Head of caudate nucleus (tissue), 42 donors: ENCODE measurements around the gene CDS1.
"Not testable (repeated sequence)": the region's sequence is repeated elsewhere in the genome, so short reads cannot be mapped to it uniquely, and the experiment has no call there.

ENCODE experiments used
- DNase-seq, 42 donors: peaks; one replicate each; pipeline versions ENCODE4 v3.0.0 to v3.0.0-alpha.2; 2020 to 2021; ENCODE audit warnings: mixed read lengths in 7 of 42
- intact Hi-C: fragments of 100-400 bp; cut with DNase I; formaldehyde crosslinking; loops from one replicate; pipeline ENCODE4 v1.15.0; 2022

The CDS1 gene

DNA sequence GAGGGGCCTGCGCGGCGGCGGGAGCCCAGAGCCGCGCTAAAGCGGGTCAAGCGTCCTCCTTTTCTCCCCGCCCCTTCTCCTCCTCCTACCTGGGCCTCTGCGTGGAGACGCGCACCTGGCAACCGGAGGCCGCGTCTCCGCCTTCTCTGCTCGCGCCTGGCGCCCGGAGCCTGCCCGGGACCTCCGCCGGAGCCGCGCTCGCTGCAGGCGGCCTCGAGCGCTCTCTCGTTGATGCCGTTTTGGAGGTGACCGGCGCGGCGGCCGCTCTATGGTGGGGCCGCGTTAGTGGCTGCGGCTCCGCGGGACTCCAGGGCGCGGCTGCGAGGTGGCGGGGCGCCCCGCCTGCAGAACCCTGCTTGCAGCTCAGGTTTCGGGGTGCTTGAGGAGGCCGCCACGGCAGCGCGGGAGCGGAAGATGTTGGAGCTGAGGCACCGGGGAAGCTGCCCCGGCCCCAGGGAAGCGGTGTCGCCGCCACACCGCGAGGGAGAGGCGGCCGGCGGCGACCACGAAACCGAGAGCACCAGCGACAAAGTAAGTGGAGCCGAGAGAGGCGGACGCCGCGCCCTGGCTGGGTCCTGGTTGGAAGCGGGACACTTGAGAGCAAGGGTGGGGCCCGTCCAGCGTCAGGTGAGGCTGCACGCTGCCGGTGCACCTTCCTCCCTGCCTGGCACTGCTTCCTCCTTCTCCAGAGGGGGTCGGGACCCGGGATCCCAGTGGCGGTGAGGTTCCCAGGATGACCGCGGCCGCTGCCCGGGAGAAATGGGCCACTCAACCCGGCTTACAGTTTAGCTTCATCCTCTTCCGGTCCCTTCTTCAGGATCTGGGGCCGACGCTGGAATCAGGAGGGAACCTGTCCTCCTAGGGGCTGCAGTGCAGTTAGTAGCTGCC is at the start of gene CDS1:
Gene CDS1 (plus strand): TSS at position 140 of the 888 bp plus-strand sequence. CDS start 275 bp downstream, at position 415.
- DNase-seq, result peak in 38 of 42 donors; percentile 13 to 69 (median 34)

DNA sequence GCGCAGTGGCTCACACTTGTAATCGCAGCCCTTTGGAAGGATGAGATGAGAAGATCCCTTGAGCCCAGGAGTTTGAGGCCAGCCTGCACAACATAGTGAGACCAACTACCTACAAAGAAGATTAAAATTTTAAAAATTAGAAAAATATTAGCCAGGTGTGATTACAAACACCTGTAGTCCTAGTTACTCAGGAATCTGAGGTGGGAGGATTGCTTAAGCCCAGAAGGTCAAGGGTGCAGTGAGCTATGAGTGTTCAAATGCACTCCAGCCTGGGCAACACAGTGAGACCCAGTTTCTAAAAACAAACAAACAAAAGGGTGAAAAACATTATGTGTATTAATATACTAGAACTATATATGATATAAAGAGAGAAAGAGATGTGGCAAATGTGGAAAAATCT is 47.0 kb upstream of the CDS1 start:
- intact Hi-C loops, result no loop called here
- DNase-seq, result no peak

More for the DNA sequence above, at the start of gene CDS1:
- intact Hi-C loops, result loop anchor here (10.0 kb wide), 2 partner anchors 102 to 382 kb away; partner anchors contain the start of gene WDFY3

DNA sequence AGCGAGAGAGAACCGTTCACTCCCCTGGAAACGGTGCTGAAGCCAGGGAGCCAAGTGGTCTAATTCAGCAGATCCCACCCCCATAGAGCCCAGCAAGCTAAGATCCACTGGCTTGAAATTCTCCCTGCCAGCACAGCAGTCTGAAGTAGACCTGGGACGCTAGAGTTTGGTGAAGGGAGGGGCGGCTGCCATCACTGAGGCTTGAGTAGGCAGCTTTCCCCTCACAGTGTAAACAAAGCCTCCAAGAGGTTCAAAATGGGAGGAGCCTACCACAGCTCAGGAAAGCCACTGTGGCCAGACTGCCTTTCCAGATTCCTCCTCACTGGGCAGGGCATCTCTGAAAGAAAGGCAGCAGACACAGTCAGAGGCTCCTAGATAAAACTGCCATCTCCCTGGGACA is 37.8 kb upstream of the CDS1 start:
- no peak for DNase-seq
- intact Hi-C loops, result no loop called here

DNA sequence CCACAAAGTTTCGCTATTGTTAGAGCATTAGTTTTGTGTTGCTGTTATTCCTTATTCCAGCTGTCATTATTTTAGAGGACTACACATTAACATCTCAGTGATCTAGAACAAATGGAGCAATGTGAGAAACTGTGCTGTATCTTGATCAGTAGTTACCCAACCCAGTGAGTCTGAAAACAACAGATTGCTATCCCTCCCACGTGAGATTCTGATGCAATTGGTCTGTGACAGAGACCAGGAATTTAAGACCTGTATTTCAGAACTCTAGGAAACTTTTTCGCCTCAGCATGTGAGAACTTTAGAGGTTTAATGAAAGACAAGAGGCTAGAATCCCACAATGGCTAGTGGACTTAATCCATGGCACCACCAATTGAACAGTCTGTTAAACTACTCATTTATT is 35.7 kb upstream of the CDS1 start:
- DNase-seq, result no peak
- intact Hi-C loops, result no loop called here

DNA sequence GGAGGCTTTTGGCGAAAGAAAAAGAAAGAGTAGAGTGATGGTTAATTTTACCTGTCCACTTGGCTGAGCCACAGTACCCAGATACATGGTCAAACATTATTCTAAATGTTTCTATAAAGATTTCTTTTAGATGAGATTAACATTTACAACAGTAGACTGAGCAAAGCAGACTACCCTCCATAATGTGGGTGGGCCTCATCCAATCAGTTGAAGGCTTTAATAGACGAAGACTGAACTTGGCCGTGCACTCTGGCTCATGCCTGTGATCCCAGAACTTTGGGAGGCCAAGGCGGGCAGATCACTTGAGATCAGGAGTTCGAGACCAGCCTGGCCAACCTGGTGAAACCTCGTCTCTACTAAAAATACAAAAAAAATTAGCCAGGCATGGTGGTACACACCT is 33.7 kb upstream of the CDS1 start:
- DNase-seq, intact Hi-C loops: not testable (repeated sequence)

DNA sequence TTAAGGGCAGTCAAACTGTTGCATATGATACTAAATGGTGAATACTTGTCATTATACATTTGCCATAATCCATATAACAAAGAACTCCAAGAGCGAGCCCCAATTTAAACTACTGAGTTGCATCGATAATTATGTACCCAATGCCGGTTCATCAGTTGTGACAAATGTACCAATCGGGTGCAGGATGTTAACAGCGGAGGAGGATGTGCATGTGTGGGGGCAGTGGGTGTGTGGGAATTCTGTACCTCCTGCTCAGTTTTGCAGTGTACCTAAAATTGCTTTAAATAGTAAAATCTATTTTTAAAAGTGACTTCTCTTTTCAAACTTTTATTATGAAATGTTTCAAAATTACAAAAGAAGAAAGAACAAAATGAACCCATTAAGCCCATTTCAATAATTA is 20.8 kb upstream of the CDS1 start:
- intact Hi-C loops, result no loop called here
- peak in 38 of 42 donors; percentile 12 to 82 (median 54) for DNase-seq

DNA sequence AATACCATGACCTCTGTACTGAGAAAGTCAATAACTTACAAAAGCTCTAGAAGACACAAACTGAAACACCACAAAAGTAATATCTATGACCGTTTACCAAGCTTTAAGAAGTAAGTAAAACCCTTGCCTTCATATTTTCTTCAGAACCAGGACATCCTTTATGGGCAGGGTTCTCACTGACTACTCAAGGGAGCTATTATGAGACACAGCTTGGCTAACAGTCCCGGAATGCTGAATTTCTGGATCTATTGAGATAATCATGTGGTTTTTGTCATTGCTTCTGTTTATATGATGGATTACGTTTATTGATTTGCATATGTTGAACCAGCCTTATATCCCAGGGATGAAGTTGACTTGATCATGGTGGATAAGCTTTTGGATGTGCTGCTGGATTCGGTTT is 19.9 kb upstream of the CDS1 start:
- intact Hi-C loops, result no loop called here
- DNase-seq, result no peak

DNA sequence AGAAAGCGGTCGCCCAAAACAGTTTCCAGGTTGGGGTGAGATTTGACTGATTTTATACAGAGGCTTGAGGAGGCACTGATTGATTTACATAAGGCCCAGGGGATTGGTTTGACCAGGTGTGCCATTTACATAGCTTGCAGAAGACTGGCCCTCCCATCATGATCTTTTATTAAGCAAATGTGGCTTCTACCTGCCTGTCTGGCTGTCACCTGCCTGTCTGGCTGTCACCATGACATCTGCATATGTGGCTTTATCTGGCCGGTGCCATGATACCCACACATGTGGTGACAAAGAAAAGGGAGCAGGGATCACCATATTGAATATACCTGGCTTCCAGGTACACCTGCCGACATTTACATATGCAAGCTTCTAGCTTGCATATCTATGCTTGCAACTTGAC is 17.0 kb upstream of the CDS1 start:
- no peak for DNase-seq
- intact Hi-C loops, result no loop called here

DNA sequence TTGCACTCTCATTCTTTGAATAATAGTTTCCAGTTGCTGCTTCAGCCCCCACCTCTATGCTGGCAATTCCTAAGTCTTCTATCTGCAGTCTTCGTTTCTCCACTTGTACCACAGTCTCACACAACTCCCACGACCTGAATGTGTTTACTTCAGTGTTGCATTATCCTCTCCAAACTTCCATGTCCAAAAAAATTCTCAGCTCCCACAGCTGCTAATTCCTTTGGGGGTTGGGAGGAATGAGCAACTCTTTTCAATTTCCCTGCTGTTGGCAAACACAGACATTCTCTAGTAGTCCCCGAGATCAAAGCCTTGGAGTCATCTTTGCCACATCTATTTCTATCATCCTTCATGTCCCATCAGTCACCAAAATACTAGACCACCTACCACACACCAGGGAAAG is 14.4 kb upstream of the CDS1 start:
- intact Hi-C loops, result no loop called here

DNA sequence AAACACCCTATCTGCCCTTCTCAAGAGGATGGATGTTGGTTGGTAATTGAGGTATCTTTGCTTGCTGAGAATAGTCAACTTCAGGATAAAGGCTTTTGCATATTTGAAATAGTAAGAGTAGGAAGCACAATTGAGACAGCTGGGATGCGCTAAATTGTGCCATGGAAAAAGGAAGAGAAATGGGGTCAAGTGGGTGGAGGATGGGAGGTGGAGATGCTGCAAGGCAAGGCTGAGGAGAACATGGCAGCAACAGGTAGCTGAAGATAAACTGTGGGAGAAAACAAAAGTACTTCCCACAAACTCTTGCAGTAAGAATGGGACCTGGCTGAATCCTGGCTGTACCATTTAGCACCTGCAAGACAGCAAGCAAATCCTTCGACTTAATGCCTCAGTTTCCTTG is 13.9 kb upstream of the CDS1 start:
- intact Hi-C loops, result no loop called here
- DNase-seq, result peak in 22 of 42 donors; percentile 4 to 73 (median 28)

More for the DNA sequence above, 14.4 kb upstream of the CDS1 start:
- DNase-seq, result no peak

DNA sequence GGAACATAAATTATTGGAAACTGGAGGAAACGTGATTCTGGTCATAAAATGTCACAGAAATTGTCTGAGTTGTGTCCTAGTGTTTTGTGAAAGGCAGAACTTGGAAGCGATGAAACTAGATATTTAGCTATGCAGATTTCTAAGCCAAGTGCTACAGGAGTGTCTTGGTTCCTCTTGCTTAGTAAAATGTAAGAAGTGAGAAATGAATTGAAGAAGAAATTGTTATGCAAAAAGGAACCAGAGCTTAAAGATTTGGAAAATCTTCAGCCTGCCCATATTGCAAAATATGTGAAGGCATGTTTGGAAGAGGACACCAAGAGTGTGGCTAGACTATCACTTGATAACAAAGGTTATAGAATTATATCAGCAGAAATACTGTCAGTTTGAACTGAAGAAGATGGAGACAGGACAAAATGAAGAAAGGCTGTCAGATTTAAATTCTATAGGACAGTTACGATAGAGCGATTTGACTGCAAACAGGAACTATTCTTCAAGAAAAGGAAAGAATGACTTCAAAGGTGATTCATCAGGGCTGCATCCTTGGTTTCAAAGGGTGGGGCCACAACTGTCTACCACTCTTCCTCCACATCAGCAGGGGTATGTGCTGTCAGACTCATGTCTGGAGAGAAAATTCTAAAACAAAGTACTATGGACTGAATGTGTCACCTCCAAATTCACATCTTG is 9.4 kb upstream of the CDS1 start:
- intact Hi-C loops, result no loop called here
- DNase-seq, result no peak

DNA sequence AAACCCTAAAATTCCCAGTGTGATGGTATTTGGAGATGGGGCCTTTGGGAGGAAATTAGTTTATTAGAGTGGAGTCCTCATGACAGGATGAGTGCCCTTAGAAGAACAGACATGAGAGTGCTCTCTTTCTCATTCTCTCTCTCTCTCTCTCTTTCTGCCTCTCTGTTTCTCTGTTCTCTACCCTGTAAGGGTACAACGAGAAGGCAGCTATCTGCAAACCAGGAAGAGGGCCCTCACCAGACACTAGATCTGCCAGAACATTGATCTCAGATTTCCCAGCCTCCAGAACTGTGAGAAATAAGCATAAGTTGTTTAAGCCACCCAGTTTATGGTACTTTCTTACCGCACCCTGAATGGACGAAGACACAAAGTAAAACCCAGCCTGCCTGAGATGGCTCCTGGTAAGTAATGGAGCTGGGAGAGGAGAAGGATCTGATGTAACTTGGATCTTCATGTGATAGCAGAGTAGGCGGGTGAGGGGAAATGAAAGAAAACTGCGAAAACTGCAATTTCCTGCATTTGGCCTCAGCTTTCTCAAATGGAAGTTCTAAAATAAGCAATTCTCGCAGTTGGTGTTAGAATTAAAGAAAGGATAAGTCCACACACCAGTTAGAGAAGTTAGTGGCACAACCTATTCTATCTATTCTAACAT is 8.7 kb upstream of the CDS1 start:
- DNase-seq, result no peak

DNA sequence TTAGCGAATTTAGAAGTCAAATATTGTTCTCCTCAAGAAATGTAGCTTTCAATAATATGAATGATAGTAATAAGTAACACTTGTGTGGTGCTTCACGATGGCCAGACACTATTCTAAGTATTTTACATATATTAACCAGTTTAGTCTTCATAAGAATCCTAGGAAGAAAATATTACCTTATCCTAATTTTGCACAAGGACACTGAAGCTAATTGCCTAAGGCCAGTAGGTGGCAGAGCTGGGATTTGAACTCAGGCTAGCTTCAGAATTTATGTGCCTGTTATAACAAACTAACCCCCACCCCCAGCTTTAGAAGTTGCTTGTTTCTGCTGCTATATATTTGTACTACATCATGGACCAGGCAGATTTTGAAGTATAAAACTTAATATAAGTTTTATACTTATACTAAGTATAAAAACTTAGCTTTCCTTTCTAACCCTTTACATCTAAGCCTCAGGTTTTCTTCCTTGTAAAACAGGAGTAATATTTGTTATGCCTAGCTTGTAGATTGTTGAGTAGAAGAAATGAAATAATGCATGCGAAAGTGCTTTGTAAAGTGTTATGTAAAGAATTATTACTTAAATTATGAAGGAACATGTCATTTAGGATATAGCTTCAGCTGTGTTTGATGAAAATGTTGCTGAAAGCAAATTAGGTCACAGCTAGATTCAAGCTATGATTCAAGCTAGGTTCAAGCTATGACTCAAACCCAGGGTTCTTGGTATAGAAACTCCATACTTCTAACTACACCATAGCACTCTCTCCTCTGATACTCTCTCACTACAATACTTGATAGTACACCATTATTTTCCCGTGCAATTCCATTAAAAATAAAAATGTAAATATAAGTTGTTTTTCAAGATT is 4.2 kb upstream of the CDS1 start:
- peak in 34 of 42 donors; percentile 11 to 68 (median 42) for DNase-seq
- intact Hi-C loops, result no loop called here

More for the DNA sequence above, 8.7 kb upstream of the CDS1 start:
- intact Hi-C loops, result no loop called here

DNA sequence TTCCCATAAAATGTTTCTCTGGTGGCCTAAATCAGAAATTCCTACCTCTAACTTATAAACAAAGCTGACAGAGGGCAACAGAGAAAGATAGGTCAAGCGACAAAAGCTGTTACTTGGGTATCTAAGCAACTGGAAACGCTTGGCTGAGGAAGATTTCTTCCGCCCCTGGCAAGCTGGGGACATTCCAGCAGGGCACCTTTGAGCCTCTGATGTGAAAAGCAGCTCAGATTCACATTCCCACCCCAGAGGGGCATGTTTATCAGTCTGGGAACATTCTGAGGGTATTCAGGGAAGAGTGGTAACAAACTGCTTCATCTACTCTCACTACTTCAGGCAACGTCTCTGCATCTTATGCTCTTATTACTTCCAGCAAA is 3.5 kb upstream of the CDS1 start:
- DNase-seq, result peak in 3 of 42 donors; percentile 9 to 40 (median 22)
- intact Hi-C loops, result no loop called here

DNA sequence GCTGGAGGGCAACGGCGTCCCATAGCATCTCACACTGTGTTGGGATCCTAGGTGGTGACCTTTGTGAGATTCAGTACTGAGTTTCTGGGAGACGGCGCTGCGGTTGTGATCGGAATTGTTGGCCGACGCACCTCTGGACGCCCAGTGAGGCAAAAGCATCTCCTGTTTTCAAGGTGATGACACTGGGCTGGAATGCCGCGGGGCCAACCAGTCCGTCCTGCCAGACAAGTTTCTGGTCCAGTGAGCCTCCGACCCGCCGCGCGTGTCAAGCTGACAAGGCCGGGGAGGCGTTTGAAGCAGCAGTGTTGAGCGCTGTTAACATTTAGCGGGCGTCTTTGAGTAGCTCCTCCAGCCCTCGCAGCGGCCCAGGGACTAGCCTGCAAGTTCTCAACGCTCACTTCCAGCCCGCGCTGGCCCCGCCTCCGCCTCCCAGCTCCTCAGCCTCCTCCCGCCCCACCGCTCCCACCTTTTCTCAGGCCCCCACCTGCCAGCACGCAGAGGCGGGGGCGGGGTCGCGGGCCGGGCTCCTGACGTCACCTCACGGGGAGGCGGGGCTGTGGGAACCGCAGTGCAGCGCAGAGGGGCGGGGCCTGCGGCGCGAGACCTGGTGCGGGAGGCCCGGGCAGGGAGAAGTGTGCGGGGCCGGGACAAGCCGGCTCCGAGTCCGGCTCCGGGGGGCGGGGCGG is 482 bp upstream of the CDS1 start:
- DNase-seq, result peak; percentile 79 to 97 (median 92)
- intact Hi-C loops, result loop anchor here (10.0 kb wide), 2 partner anchors 102 to 382 kb away; partner anchors contain the start of gene WDFY3

DNA sequence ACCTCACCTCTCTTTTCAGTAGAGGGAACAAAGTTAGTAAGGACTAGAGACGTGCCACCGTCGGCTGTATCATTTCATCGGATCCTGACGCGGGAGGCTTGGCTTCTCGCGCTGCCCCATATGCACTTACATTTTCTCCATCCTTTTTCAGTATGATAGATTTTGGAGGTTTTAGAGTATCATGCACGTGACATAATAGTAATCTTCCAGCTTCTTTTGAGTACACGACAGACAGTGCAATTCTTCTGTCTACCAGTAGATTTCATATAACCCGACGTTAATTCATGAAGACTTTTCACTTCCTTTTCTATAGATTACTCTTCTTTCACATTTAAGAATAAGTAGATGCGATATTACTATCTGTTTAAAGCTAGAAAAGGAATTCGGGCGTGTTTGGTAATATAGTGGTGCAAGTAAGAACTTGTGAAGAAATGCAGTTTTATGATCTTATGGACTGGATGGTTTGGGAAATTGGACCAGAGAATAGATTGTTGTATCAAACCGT is 1.0 kb downstream of the CDS1 start:
- intact Hi-C loops, result loop anchor here (10.0 kb wide), 2 partner anchors 101 to 381 kb away; partner anchors contain the start of gene WDFY3

DNA sequence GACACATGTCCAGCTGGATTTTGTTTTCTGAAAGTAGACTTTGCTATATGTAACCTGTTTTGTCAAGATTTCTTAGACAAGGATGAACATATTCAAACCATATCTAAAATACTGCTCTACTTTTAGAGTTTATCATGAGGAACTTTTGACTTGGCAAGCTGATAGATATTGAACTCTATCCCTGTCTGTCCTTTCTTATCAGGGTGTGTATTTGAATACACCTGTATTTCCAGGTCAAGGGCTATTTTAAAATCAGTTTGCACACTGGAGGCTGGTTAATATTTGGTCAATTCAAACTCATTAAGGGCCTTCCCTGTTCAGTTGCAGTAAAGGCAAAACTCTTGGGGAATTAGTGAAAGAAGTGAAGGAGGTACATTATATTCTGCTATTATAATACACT is 2.3 kb downstream of the CDS1 start:
- DNase-seq, result no peak
- intact Hi-C loops, result loop anchor here (10.0 kb wide), 2 partner anchors 100 to 380 kb away; partner anchors contain the start of gene WDFY3

More for the DNA sequence above, 1.0 kb downstream of the CDS1 start:
- peak in 5 of 42 donors; percentile 8 to 46 (median 13) for DNase-seq

DNA sequence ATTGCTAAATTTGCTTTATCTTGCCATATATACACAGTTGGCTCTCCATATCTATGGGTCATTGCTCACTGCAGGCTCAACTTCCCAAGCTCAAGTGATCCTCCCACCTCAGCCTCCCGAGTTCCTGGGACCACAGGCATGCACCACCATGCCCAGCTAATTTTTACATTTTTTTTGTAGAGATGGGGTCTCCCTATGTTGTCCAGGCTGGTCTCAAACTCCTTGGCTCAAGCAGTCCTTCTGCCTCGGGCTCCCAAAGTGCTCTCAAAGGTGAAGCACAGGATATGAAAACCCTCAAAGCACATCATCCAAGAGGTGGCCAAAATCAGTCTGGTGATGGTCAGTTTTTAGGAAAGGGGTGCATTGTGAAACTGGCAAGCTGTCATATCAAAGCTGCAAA is 11.8 kb downstream of the CDS1 start:
- no peak for DNase-seq
- intact Hi-C loops, result no loop called here
